DOHH2 (cell line): Measurements from ENCODE around the gene FBXO15.

Experiments used
- H3F3A ChIP-seq: fragments of 200-600 bp; sonication (generic), shearing (Covaris generic); 2 replicates; pipeline ENCODE4 v1.6.0; 2016; ENCODE audit warnings: antibody characterized with exemption, mild to moderate bottlenecking; ENCODE audit not compliant: control insufficient read depth, insufficient read depth
- H3K27ac ChIP-seq: fragments of 200-600 bp; sonication (generic); 2 replicates; pipeline ENCODE4 v1.5.1; 2014; ENCODE audit warnings: low read depth, mild to moderate bottlenecking, low read length, moderate library complexity
- H3K27me3 ChIP-seq: fragments of 200-600 bp; sonication (generic); 2 replicates; pipeline ENCODE4 v1.6.1; 2014; ENCODE audit warnings: mild to moderate bottlenecking, low read length, mixed read lengths; ENCODE audit not compliant: control insufficient read depth
- H3K36me3 ChIP-seq: fragments of 200-600 bp; sonication (generic); 2 replicates; pipeline ENCODE4 v1.6.1; 2014; ENCODE audit warnings: mild to moderate bottlenecking, low read length, moderate library complexity, mixed read lengths; ENCODE audit not compliant: control insufficient read depth
- H3K4me1 ChIP-seq: fragments of 200-600 bp; sonication (generic); 2 replicates; pipeline ENCODE4 v1.6.1; 2014; ENCODE audit warnings: mild to moderate bottlenecking, low read length, mixed read lengths; ENCODE audit not compliant: control insufficient read depth
- H3K4me2 ChIP-seq: fragments of 200-600 bp; sonication (generic); 2 replicates; pipeline ENCODE4 v1.6.0; 2014; ENCODE audit warnings: mild to moderate bottlenecking, low read length, moderate library complexity
- H3K4me3 ChIP-seq: fragments of 200-600 bp; sonication (generic); 2 replicates; pipeline ENCODE4 v1.5.1; 2014; ENCODE audit warnings: mild to moderate bottlenecking, low read length, mixed read lengths
- H3K79me2 ChIP-seq: fragments of 200-600 bp; sonication (generic); 2 replicates; pipeline ENCODE4 v1.6.1; 2014; ENCODE audit warnings: mild to moderate bottlenecking, low read length, mixed read lengths; ENCODE audit not compliant: control insufficient read depth
- H3K9me2 ChIP-seq: fragments of 200-600 bp; sonication (generic); replicated peaks from 2 replicates; pipeline ENCODE4 v1.6.1; 2014; ENCODE audit warnings: mild to moderate bottlenecking, low read length, mixed read lengths; ENCODE audit not compliant: control insufficient read depth
- H3K9me3 ChIP-seq: fragments of 200-600 bp; sonication (generic); 2 replicates; pipeline ENCODE4 v1.6.1; 2014; ENCODE audit warnings: antibody characterized with exemption, low read length, mixed read lengths; ENCODE audit not compliant: control insufficient read depth, insufficient read depth
- H4K20me1 ChIP-seq: fragments of 200-600 bp; sonication (generic); 2 replicates; pipeline ENCODE4 v1.6.0; 2014; ENCODE audit warnings: low read depth, mild to moderate bottlenecking, antibody characterized with exemption, low read length, moderate library complexity; ENCODE audit not compliant: control insufficient read depth, insufficient read depth
- EZH2phosphoT487 ChIP-seq: fragments of 200-600 bp; sonication (generic); IDR thresholded peaks from 2 replicates; pipeline ENCODE4 v1.6.1; 2017; ENCODE audit warnings: borderline replicate concordance, mild to moderate bottlenecking, antibody characterized with exemption, low read length, moderate library complexity, mixed read lengths
- TF ChIP-seq, protein P1 (sequence below): fragments of 200-600 bp; sonication (generic); IDR thresholded peaks from one replicate; pipeline ENCODE4 v1.5.1; 2014; ENCODE audit warnings: antibody characterized with exemption, mild to moderate bottlenecking, low read depth, low read length; ENCODE audit not compliant: poor library complexity, severe bottlenecking

FBXO15 gene

DNA sequence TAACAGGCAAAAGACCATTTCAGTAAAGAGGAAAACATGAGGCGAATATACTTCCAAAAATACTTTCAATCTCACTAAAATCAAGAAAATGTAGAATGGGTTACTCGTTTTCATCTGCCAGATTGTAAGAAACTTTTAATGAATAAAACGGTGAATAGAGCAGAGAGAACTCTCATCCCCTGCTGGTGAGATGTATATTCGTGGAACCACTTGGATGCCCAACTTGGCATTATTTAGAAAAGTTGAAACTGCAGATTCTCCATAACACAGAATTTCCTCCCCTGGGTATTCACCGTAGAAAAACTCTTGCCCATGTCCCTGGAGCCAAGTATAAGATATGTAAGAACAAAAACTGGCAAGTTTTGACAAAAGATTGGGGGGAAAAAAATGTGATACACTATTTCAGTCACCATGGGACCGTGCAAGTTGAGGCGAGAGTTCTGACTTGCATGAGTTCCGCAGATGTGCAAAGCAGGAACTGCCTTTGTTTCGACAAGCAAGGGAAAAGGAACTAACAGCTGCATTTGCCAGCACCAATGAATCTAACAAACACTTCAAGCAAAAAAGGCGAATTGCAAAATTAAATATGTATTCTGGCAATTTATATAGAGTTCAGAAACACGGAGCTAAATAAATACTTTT lies 15.5 kb upstream of the FBXO15 start:
- H4K20me1 ChIP-seq = no peaks in the 10 kb centered on the region
- H3K36me3 ChIP-seq = peaks cover 21% of the 10 kb centered on the region
- no peaks in the 10 kb centered on the region for H3K4me1 ChIP-seq
- no peak for TF ChIP-seq EZH2phosphoT487
- TF ChIP-seq, protein P1, sequence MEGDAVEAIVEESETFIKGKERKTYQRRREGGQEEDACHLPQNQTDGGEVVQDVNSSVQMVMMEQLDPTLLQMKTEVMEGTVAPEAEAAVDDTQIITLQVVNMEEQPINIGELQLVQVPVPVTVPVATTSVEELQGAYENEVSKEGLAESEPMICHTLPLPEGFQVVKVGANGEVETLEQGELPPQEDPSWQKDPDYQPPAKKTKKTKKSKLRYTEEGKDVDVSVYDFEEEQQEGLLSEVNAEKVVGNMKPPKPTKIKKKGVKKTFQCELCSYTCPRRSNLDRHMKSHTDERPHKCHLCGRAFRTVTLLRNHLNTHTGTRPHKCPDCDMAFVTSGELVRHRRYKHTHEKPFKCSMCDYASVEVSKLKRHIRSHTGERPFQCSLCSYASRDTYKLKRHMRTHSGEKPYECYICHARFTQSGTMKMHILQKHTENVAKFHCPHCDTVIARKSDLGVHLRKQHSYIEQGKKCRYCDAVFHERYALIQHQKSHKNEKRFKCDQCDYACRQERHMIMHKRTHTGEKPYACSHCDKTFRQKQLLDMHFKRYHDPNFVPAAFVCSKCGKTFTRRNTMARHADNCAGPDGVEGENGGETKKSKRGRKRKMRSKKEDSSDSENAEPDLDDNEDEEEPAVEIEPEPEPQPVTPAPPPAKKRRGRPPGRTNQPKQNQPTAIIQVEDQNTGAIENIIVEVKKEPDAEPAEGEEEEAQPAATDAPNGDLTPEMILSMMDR = no peak
- no peak overlapping the region for H3K27ac ChIP-seq
- H3K9me3 ChIP-seq = no peaks in the 10 kb centered on the region
- no peak overlapping the region for H3K4me3 ChIP-seq
- H3K9me2 ChIP-seq = no peaks in the 10 kb centered on the region
- no peaks in the 10 kb centered on the region for H3K27me3 ChIP-seq
- H3K4me2 ChIP-seq = no peak overlapping the region
- H3K79me2 ChIP-seq = no peaks in the 10 kb centered on the region
- H3F3A ChIP-seq = peaks cover 8% of the 10 kb centered on the region; the same call in 1 of the 2 replicates

DNA sequence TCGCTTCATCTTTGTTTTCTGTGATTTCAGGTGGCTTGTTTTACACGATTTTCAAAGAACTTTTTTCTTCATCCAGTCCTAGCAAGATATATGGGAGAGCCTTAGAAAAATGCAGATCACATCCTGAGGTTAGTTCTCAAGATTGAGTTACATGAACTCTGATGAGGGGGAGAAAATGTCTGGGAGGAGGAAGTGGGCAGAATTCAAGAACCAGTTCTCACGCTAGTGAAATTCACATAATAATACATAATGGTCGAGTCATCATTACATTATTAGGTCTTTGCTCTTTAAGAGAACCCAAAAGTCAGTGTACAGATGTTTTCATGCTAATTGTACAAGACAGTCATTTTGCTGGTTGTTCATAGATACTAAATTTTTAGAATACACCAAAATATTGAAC lies 7.6 kb upstream of the FBXO15 start:
- H4K20me1 ChIP-seq = peaks cover 14% of the 10 kb centered on the region; the same call in 1 of the 2 replicates
- H3K4me2 ChIP-seq = no peak overlapping the region
- H3K4me3 ChIP-seq = no peak overlapping the region
- H3K27me3 ChIP-seq = no peaks in the 10 kb centered on the region
- peaks cover 58% of the 10 kb centered on the region for H3K79me2 ChIP-seq
- peaks cover 78% of the 10 kb centered on the region for H3K36me3 ChIP-seq
- H3F3A ChIP-seq = no peaks in the 10 kb centered on the region
- no peak for TF ChIP-seq EZH2phosphoT487
- H3K9me2 ChIP-seq = no peaks in the 10 kb centered on the region
- H3K4me1 ChIP-seq = peaks cover 17% of the 10 kb centered on the region
- H3K9me3 ChIP-seq = no peaks in the 10 kb centered on the region
- H3K27ac ChIP-seq = no peak overlapping the region

DNA sequence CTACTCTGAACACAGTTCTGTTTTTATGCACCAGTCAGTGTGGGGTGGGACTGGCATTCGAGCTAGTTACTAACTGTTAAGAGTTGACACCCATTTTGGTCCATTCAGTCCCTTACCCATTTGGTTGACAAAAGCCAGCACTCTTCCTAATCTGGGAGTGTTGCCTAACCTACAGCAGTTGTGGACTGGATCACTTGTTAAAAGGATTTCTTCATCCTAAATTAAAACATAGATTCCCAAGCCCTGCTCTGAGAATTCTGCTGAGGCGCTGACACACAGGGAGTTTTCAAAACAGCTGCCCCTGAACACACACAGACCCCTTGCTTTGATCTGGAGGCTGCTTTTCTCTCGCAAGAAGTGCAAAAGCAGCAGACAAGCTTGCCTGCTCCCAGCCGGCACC lies 7.1 kb upstream of the FBXO15 start:
- no peak overlapping the region for H3K4me3 ChIP-seq
- H3K27me3 ChIP-seq = no peaks in the 10 kb centered on the region
- no peak overlapping the region for H3K27ac ChIP-seq
- H4K20me1 ChIP-seq = peaks cover 14% of the 10 kb centered on the region; the same call in 1 of the 2 replicates
- H3K79me2 ChIP-seq = peaks cover 64% of the 10 kb centered on the region
- H3K36me3 ChIP-seq = peaks cover 80% of the 10 kb centered on the region
- no peak overlapping the region for H3K4me2 ChIP-seq
- no peak for TF ChIP-seq EZH2phosphoT487
- TF ChIP-seq, protein P1 = no peak
- H3K4me1 ChIP-seq = peaks cover 22% of the 10 kb centered on the region
- H3F3A ChIP-seq = no peaks in the 10 kb centered on the region
- H3K9me3 ChIP-seq = no peaks in the 10 kb centered on the region
- H3K9me2 ChIP-seq = no peaks in the 10 kb centered on the region

DNA sequence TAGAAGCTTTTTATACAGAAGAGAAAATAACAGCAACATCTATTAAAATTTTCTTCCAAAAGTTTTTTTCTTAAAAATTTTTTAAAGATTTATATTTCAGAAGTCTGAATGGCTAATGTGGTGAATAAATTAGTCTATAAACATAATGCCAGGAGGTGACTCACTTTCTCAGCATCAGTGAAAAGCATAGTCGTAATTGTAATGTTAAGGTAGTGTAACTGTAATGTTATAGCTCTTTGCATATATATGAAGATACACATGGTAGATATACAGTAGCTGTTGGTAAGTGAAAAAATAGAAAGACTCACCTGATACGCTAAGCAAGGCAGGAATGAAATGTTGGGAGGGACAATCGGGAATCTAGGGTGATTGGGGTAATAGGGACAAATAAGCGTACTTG lies 6.2 kb upstream of the FBXO15 start:
- peaks cover 73% of the 10 kb centered on the region for H3K79me2 ChIP-seq
- TF ChIP-seq EZH2phosphoT487 = no peak
- TF ChIP-seq, protein P1 = no peak
- peaks cover 14% of the 10 kb centered on the region; the same call in 1 of the 2 replicates for H4K20me1 ChIP-seq
- H3K9me3 ChIP-seq = no peaks in the 10 kb centered on the region
- H3K4me3 ChIP-seq = no peak overlapping the region
- H3K4me2 ChIP-seq = no peak overlapping the region
- no peaks in the 10 kb centered on the region for H3K27me3 ChIP-seq
- peaks cover 84% of the 10 kb centered on the region for H3K36me3 ChIP-seq
- H3K27ac ChIP-seq = no peak overlapping the region
- H3K9me2 ChIP-seq = no peaks in the 10 kb centered on the region
- H3F3A ChIP-seq = no peaks in the 10 kb centered on the region
- H3K4me1 ChIP-seq = peaks cover 26% of the 10 kb centered on the region
